ENCODE measurements around the gene AEBP2.

DNA sequence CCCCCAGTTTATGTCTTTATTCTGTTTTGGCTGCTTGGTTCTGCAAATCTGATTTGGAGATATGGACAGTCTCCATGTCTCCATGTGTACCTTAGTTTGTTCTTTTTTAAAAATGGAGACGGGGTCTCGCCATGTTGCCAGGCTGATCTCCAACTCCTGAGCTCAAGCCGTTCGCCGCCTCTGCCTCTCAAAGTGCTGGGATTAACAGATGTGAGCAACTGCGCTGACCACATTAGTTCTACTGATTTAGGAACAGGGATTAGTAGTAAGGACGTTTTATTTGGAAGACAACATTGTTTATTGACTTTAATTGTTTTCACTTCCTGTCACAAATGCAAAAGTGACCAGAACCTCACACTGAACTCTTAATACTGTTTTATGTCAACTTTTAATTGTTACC, 14.7 kb downstream of the AEBP2 start:
- TF ChIP-seq POLR2AphosphoS5 (IDR thresholded peaks at IDR 0.05; ENCODE audit: borderline replicate concordance, low read depth, low read length) (no peak), EZH2 (IDR thresholded peaks at IDR 0.05) (no peak)
